NCI-H187 (cell line): ENCODE results near the gene RNGTT.
"Not testable (repeated sequence)": the region's sequence is repeated elsewhere in the genome, so short reads cannot be mapped to it uniquely, and the experiment has no call there.

Experiments used
- DNase-seq, 2 experiments: peaks; one replicate each; lab custom pipeline; 2025; lab: John Stamatoyannopoulos, UW

RNGTT gene

DNA sequence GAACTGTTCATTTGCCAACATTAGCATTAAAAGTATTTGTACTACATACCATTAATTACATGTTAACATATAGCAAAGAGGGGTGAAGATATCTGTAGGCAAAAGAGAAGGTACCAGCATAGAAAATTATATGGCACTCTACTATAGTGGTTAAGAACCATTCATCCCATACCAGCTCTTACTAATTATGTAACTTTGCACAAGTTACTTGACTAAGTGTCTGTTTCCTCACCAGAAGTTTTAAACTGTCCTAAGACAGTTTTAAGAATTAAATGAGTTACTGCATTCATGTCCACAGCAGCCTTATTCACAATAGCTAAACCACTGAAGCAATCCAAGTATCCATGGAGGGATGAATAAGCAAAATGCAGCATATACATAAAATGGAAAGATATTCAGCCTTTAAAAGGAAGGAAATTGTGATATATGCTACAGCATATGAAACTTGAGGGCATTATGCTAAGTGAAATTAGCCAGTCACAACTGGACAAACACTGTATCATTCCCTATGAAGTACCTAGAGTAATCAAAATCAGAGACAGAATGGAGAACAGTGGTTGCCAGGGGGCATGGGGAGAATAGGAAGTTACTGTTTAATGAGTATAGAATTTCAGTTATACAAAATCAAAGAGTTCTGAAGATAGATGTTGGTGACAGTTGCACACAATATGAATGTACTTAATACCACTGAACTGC is 98.9 kb downstream of the RNGTT start:
- DNase-seq, result no peak

GRCh38 chr6:88860310-88860709 is 103.1 kb downstream of the RNGTT start:
- DNase-seq, result no peak

DNA sequence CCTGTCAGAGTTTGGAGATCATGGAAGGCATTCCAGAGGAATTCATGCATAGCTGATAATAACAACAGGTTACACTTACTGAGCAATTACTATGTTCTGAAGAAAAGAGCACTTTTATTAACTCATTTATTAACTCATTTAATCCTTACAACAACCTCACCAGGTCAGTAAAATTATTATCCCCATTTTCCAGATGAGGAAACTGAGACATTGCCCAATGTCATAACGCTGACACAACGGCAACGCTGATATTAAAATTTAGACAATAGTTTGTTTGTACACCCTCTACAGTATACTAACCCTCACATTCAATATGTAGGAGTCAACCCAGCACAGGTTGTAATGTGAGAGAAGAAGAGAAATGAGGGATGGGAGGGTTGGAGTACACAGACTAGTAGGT is 105.0 kb downstream of the RNGTT start:
- DNase-seq, result no peak

DNA sequence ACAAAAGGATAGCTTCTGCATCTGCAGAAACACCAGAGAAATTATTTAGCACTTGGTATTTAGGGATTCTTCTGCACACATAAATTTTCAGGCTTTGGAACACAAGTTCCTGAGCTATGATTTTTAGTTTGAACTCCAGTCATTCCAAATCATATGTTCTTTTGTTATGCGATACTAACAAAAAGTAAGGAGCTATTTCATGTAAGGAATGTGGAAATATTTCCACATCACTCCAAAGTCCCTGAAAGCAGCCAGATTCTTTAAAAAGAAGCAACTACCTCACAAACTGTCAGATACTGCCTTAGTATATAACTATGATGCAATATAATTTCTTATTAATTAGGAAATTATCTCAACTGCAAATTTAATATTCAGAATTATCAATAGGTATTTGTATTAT is 106.9 kb downstream of the RNGTT start:
- DNase-seq, result no peak

GRCh38 chr6:88855541-88856147 is 107.8 kb downstream of the RNGTT start:
- DNase-seq, result no peak

DNA sequence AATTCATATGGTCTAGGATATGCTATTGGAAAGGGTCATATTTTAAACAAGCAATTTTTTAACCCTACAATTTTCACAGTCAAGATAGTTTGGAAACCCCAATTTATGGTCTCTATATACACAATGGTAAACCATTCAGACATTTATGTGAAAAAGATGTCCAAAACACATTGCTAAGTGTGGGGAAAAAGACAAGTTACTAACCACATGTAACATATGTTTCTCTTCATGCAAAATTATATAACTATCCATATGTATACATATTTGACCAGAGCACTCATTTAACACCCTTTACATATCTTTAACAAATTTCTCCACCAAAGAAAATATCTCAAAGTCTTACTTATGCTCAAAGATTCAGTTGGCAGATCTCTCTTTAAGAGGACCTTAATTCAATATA is 110.6 kb downstream of the RNGTT start:
- DNase-seq, result no peak

DNA sequence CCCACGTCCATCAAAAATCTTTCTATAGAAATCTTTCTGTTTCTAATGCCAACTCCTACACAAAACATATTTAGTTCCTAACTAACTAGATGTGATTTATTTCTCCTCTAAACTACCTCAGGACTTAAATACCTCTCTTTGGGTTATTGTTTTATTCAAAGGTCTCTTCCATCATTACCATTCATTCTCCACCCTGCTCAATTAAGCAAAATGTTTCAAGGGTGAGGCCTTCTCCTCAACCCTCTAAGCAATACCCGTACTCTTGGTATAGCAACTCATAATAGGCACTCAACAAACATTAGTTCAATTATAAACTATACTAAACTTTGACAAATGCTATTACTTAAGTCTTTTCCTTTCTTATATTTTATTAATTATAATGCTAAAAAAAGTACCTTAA is 111.4 kb downstream of the RNGTT start:
- DNase-seq, result no peak

GRCh38 chr6:88848870-88849269 is 114.5 kb downstream of the RNGTT start:
- DNase-seq, result no peak

GRCh38 chr6:88843040-88843439 is 120.4 kb downstream of the RNGTT start:
- no peak for DNase-seq

GRCh38 chr6:88842320-88842719 is 121.1 kb downstream of the RNGTT start:
- no peak for DNase-seq

DNA sequence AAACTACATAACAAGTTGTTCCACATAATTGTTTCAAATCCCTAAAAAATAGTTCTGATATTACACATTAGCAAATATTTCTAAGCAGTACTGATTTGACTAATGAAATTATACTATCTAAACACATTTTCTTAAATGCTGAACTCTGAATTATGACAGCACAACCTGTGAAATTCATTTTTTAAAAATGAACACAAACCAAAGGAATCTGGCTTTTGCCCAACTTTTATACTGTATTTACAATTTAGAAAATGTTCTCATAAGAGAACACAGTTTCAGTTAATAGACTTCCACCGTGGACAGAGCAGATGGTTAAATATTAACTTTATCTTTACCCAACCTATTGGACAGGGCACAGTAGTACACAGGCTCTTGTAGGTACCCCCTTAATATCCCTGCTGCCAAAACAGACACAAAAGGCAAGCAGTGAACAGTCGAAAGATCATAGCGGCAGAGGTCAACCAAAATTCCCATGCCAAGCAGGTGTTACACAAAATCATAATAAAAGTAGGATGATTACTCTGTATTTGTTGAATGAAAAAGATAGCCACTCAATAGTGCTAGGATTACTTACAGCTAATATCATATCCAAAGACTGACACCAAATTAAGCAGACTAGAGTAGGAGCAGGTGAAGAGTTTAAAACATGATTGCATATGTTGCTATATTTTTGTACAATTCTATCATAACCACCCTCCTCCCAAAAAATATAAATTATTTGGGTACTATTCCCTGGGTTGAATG is 122.5 kb downstream of the RNGTT start:
- DNase-seq, result no peak

GRCh38 chr6:88840289-88840688 is 123.1 kb downstream of the RNGTT start:
- DNase-seq, result no peak

- DNase-seq, result no peak
These were observed 124.1 kb downstream of the RNGTT start for GRCh38 chr6:88839280-88839679.

DNA sequence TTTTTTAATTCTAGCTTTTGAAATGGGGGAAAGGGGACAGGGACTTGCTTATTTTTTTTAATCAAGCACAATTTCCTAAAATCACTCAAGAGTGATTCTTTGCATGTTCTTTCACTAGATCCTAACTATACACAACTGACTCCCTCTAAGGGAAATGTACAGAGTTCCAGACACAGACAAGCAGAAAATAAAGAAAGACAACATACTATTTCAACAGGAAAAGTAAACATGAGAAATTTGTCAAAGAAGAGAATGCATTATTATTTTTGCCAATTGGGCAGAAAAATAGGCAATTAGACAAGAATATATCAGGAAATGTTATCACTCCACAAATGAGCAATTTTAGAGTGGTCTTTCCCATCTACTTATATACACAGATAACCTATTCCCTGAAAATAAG is 128.2 kb downstream of the RNGTT start:
- DNase-seq, result no peak

GRCh38 chr6:88833071-88833470 is 130.3 kb downstream of the RNGTT start:
- DNase-seq, result not testable (repeated sequence)

GRCh38 chr6:88827599-88827998 is 135.8 kb downstream of the RNGTT start:
- DNase-seq, result not testable (repeated sequence)

GRCh38 chr6:88825856-88826255 is 137.6 kb downstream of the RNGTT start:
- no peak for DNase-seq

DNA sequence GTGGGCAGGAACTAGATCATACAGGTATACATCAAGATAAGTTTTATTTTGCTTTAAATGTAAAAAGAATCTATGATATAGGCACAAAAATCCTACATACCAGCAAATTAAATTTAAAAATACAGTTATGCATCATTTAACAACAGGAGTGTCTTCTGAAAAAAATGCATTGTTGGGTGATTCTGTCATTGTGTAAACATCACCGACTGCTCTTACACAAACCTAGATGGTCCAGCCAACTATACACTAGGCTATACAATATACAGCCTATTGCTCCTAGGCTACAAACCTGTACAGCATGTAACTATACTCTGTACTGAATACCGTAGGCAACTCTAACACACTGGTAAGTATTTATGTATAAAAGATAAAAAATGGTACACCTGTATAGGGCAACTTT is 139.4 kb downstream of the RNGTT start:
- no peak for DNase-seq

- no peak for DNase-seq
These were observed 147.9 kb downstream of the RNGTT start for GRCh38 chr6:88815491-88815890.

- DNase-seq, result no peak
These were observed 148.5 kb downstream of the RNGTT start for GRCh38 chr6:88814909-88815308.

GRCh38 chr6:88813045-88813444 is 150.4 kb downstream of the RNGTT start:
- DNase-seq, result peak; percentile 13 to 50

DNA sequence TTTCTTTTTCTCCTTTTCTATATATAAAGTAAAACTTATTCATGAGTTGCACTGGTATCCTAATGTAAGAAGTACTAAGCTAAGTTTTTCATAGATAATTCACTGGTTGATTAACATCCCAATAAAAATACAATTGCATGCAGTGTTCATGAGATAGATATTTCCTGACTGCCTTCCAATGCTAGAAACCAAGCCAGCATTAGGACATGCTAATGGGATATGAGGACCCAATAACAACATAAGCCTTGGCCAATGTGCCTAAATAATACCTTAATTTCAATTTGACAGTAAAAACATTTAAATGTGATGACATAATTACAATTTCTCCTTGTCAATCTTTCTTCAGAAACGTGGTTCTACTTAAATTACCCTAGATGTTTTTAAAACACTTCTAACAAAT is 152.7 kb downstream of the RNGTT start:
- DNase-seq, result no peak

DNA sequence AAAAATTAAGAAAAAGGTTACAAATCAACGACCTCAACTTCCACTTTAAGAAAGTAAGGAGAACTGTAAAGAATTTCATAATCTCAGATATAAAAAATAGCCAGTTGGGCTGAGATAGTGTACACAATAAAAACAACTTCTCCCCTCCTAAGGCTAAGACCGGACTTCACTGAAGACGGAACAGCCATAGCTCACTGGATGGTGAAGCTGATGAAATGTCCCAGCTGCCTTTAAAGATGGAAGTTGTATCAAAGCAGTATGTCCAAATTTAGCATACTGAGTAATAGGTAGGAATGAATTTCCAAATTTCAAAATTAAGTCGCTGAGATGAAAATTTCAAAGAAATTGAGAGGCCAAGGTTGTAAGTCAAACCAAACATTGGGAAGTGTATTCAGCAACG is 153.3 kb downstream of the RNGTT start:
- DNase-seq, result no peak
